GM12875 (cell line): Measurements from ENCODE around the gene GMCL1.

Experiments used
- H3K4me3 ChIP-seq: one replicate; pipeline ENCODE4 v1.5.1; 2011; ENCODE audit warnings: low read depth, low read length, control low read depth
- CTCF ChIP-seq: IDR thresholded peaks from 2 replicates; pipeline ENCODE4 v1.5.1; 2011; ENCODE audit warnings: low read depth, mild to moderate bottlenecking, control low read depth, inconsistent platforms, low read length, moderate library complexity, borderline replicate concordance; ENCODE audit not compliant: insufficient read depth

Gene GMCL1

GRCh38 chr2:69789175-69789721 lies 40.2 kb upstream of the GMCL1 start:
- no peak for TF ChIP-seq CTCF
- no peak overlapping the region for H3K4me3 ChIP-seq

- H3K4me3 ChIP-seq, result no peak overlapping the region
Observed at GRCh38 chr2:69789772-69790600, 39.5 kb upstream of the GMCL1 start.

GRCh38 chr2:69790601-69790959 lies 38.9 kb upstream of the GMCL1 start:
- H3K4me3 ChIP-seq, result no peak overlapping the region
- no peak for TF ChIP-seq CTCF

More at GRCh38 chr2:69789772-69790600, 39.5 kb upstream of the GMCL1 start:
- no peak for TF ChIP-seq CTCF

GRCh38 chr2:69791045-69791444 lies 38.4 kb upstream of the GMCL1 start:
- H3K4me3 ChIP-seq, result no peak overlapping the region
- no peak for TF ChIP-seq CTCF

GRCh38 chr2:69796174-69796573 lies 33.3 kb upstream of the GMCL1 start:
- TF ChIP-seq CTCF, result no peak
- no peak overlapping the region for H3K4me3 ChIP-seq

GRCh38 chr2:69797235-69797634 lies 32.2 kb upstream of the GMCL1 start:
- H3K4me3 ChIP-seq, result no peak overlapping the region
- TF ChIP-seq CTCF, result no peak

GRCh38 chr2:69797836-69798289 lies 31.6 kb upstream of the GMCL1 start:
- peak overlapping the region; percentile 46 for H3K4me3 ChIP-seq
- TF ChIP-seq CTCF, result no peak
